ENCODE results near the gene HOXD9.

Gene HOXD9

DNA sequence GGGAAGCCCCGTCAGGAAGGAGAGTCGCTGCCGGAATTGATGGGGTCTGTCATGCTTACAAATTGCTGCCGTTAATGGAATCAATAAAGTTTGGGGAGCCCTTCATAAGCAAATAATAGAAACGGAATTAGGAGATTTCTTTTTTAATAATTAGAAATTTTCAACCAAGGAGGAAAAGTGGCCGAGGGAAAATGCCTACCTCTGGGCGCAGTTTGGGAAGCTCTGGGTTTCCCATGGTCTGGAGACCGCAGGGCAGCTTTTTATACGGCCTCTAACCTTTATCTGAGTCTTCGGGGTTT lies 40.0 kb upstream of the HOXD9 start:
- Histone ChIP-seq H3K27me3 (ENCODE audit: insufficient read depth, poor library complexity, severe bottlenecking) (peaks cover 85% of the 10 kb centered on the region), H3K4me3 (replicated peaks; ENCODE audit: insufficient read depth, low read length) (no peak overlapping the region)
- TF ChIP-seq SPI1 (IDR thresholded peaks at IDR 0.05; ENCODE audit: borderline replicate concordance, low read depth) (no peak), POLR2AphosphoS5 (IDR thresholded peaks at IDR 0.05; ENCODE audit: low read depth) (no peak), GABPA (IDR thresholded peaks at IDR 0.05; ENCODE audit: low read depth) (no peak)
- TF ChIP-seq, protein P1, sequence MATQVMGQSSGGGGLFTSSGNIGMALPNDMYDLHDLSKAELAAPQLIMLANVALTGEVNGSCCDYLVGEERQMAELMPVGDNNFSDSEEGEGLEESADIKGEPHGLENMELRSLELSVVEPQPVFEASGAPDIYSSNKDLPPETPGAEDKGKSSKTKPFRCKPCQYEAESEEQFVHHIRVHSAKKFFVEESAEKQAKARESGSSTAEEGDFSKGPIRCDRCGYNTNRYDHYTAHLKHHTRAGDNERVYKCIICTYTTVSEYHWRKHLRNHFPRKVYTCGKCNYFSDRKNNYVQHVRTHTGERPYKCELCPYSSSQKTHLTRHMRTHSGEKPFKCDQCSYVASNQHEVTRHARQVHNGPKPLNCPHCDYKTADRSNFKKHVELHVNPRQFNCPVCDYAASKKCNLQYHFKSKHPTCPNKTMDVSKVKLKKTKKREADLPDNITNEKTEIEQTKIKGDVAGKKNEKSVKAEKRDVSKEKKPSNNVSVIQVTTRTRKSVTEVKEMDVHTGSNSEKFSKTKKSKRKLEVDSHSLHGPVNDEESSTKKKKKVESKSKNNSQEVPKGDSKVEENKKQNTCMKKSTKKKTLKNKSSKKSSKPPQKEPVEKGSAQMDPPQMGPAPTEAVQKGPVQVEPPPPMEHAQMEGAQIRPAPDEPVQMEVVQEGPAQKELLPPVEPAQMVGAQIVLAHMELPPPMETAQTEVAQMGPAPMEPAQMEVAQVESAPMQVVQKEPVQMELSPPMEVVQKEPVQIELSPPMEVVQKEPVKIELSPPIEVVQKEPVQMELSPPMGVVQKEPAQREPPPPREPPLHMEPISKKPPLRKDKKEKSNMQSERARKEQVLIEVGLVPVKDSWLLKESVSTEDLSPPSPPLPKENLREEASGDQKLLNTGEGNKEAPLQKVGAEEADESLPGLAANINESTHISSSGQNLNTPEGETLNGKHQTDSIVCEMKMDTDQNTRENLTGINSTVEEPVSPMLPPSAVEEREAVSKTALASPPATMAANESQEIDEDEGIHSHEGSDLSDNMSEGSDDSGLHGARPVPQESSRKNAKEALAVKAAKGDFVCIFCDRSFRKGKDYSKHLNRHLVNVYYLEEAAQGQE (IDR thresholded peaks at IDR 0.05; ENCODE audit: insufficient replicate concordance, low read depth), result no peak
- TF ChIP-seq, protein P2, sequence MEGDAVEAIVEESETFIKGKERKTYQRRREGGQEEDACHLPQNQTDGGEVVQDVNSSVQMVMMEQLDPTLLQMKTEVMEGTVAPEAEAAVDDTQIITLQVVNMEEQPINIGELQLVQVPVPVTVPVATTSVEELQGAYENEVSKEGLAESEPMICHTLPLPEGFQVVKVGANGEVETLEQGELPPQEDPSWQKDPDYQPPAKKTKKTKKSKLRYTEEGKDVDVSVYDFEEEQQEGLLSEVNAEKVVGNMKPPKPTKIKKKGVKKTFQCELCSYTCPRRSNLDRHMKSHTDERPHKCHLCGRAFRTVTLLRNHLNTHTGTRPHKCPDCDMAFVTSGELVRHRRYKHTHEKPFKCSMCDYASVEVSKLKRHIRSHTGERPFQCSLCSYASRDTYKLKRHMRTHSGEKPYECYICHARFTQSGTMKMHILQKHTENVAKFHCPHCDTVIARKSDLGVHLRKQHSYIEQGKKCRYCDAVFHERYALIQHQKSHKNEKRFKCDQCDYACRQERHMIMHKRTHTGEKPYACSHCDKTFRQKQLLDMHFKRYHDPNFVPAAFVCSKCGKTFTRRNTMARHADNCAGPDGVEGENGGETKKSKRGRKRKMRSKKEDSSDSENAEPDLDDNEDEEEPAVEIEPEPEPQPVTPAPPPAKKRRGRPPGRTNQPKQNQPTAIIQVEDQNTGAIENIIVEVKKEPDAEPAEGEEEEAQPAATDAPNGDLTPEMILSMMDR (IDR thresholded peaks at IDR 0.05; ENCODE audit: insufficient read depth, low read length), result no peak

DNA sequence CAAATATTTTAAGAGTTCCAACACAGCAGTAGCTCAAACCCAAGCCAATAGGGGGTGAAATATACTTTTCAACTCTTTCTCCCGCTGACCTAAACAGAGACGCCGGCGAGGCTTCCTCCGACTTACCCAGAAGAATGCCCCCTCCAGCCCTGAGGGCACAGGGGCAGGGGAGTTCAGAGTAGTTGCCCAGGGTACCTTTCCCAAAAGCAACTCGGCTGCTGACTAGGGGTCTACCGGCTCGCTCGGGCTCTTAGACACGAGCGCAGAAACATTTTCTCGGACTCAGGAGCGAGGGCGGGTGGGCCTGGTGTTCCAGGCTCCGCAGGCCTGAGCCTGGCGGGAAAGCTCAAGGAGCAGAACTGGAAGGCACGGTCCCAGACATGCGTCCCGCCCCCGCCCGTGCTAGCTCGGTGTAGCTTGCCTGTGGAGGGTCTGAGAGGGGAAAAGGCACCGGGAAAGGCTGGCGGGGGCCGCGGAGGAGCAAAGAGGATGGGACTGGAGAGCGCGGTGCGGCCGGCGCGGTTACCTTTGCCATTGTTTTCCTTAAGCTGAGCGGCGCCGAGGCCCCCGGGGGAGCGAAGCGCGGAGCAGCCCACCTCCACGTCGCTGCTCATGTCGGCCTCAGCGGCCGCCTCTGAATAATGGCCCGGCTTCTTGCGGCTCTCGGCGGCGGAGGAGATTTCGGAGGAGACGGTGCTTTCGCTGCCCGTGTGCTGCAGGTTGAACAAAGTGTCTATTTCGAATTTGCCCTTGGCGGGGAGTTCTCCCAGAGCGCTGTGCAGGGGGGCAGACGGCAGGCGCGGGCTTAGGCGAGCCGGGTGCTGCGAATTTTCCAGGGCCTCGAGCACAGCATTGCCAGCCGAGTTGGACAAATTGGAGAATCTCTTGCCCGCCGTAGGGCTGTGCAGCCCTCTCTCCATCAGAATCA lies 39.4 kb upstream of the HOXD9 start:
- H3K27me3 ChIP-seq (ENCODE audit: insufficient read depth, poor library complexity, severe bottlenecking), result peaks cover 87% of the 10 kb centered on the region

More for the DNA sequence above, 40.0 kb upstream of the HOXD9 start:
- H3K27ac ChIP-seq (replicated peaks), result no peak overlapping the region
- no peak for DNase-seq (ENCODE audit: low read depth in 1 of 2, low spot score in 1 of 2)

DNA sequence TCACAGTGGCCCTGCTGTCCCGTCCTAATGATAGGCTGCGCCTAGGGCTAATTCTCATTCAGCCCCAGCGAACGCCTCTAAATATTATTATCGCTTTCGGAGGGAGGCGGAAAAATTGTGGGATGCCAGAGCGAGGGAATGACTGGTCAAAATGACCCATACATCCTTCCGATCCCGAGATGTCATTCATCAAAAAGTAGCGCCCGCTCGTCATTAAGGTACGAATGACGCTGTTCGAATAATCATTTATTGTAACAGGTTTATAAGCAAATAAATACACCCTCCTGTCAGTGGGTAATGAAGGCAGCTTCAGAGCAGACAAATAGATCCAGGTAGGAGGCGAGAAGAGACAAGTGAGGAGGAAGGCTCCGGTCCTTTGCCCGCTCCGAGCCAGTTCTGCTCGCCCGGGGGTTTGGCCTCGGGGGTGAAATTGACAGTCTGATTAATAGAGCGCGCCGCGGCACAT lies 38.7 kb upstream of the HOXD9 start, which contains the start of gene EVX2:
Gene EVX2 (minus strand): TSS at position 167 of the 466 bp plus-strand sequence. CDS start 186 bp downstream, outside the sequence.
- Histone ChIP-seq H3K4me3 (replicated peaks; ENCODE audit: insufficient read depth, low read length) (no peak within 1 kb of the TSS), H3K27me3 (ENCODE audit: insufficient read depth, poor library complexity, severe bottlenecking) (peaks cover 85% of the 10 kb centered on the region), H3K27ac (replicated peaks) (no peak within 1 kb of the TSS)
- TF ChIP-seq, protein P2 (IDR thresholded peaks at IDR 0.05; ENCODE audit: insufficient read depth, low read length), result no peak
- no peak for TF ChIP-seq POLR2AphosphoS5 (IDR thresholded peaks at IDR 0.05; ENCODE audit: low read depth)
- TF ChIP-seq, protein P1 (IDR thresholded peaks at IDR 0.05; ENCODE audit: insufficient replicate concordance, low read depth), result no peak
- TF ChIP-seq SPI1 (IDR thresholded peaks at IDR 0.05; ENCODE audit: borderline replicate concordance, low read depth), result no peak
- TF ChIP-seq GABPA (IDR thresholded peaks at IDR 0.05; ENCODE audit: low read depth), result no peak
- DNase-seq (ENCODE audit: low read depth in 1 of 2, low spot score in 1 of 2), result no peak

More for the DNA sequence above, 39.4 kb upstream of the HOXD9 start:
- Histone ChIP-seq H3K27ac (replicated peaks) (no peak overlapping the region), H3K4me3 (replicated peaks; ENCODE audit: insufficient read depth, low read length) (no peak overlapping the region)
- DNase-seq (ENCODE audit: low read depth in 1 of 2, low spot score in 1 of 2), result no peak
- TF ChIP-seq, protein P1 (IDR thresholded peaks at IDR 0.05; ENCODE audit: insufficient replicate concordance, low read depth), result no peak
- TF ChIP-seq SPI1 (IDR thresholded peaks at IDR 0.05; ENCODE audit: borderline replicate concordance, low read depth) (no peak), GABPA (IDR thresholded peaks at IDR 0.05; ENCODE audit: low read depth) (no peak), POLR2AphosphoS5 (IDR thresholded peaks at IDR 0.05; ENCODE audit: low read depth) (no peak)
- TF ChIP-seq, protein P2 (IDR thresholded peaks at IDR 0.05; ENCODE audit: insufficient read depth, low read length), result no peak

All from HL-60 (cell line).